KMS-11 (cell line): ENCODE results near the gene SPPL2B.
A peak's percentile ranks its signal among the peaks of the same experiment; 100 is the strongest.

Experiments used
- H2AFZ ChIP-seq: fragments of 200-600 bp; sonication (generic); 2 replicates; pipeline ENCODE4 v1.6.1; 2016; ENCODE audit warnings: antibody characterized with exemption, mixed run types, low read depth
- H3K27ac ChIP-seq: fragments of 200-600 bp; sonication (generic); 2 replicates; pipeline ENCODE4 v1.6.1; 2016; ENCODE audit warnings: mild to moderate bottlenecking, mixed run types
- H3K27me3 ChIP-seq: fragments of 200-600 bp; sonication (generic); 2 replicates; pipeline ENCODE4 v1.6.1; 2017; ENCODE audit warnings: mild to moderate bottlenecking, low read depth, mixed run types, moderate library complexity; ENCODE audit not compliant: insufficient read depth
- H3K36me3 ChIP-seq: fragments of 200-600 bp; sonication (generic); 2 replicates; pipeline ENCODE4 v1.6.1; 2017; ENCODE audit warnings: mild to moderate bottlenecking, mixed run types; ENCODE audit not compliant: insufficient read depth
- H3K4me1 ChIP-seq: fragments of 200-600 bp; sonication (generic); 2 replicates; pipeline ENCODE4 v1.6.1; 2016; ENCODE audit warnings: mild to moderate bottlenecking, low read depth, mixed run types; ENCODE audit not compliant: poor library complexity, severe bottlenecking
- H3K4me2 ChIP-seq: fragments of 200-600 bp; sonication (generic); 2 replicates; pipeline ENCODE4 v1.7.0; 2016; ENCODE audit warnings: mild to moderate bottlenecking, mixed run types
- H3K4me3 ChIP-seq: fragments of 200-600 bp; sonication (generic); IDR thresholded peaks from 2 replicates; pipeline ENCODE4 v1.6.1; 2017; ENCODE audit warnings: low read depth, low read length, mixed read lengths; ENCODE audit not compliant: insufficient read depth
- H3K79me2 ChIP-seq: fragments of 200-600 bp; sonication (generic); 2 replicates; pipeline ENCODE4 v1.6.1; 2016; ENCODE audit warnings: low read depth, mixed run types; ENCODE audit not compliant: insufficient read depth
- H3K9ac ChIP-seq: fragments of 200-600 bp; sonication (generic); 2 replicates; pipeline ENCODE4 v1.6.1; 2016; ENCODE audit warnings: mild to moderate bottlenecking, mixed run types
- H4K20me1 ChIP-seq: fragments of 200-600 bp; sonication (generic); 2 replicates; pipeline ENCODE4 v1.6.1; 2016; ENCODE audit warnings: mild to moderate bottlenecking, mixed run types; ENCODE audit not compliant: insufficient read depth
- CTCF ChIP-seq: fragments of 200-600 bp; sonication (generic); conservative IDR thresholded peaks from 2 replicates; pipeline ENCODE4 v1.6.1; 2017; ENCODE audit warnings: low read depth, mild to moderate bottlenecking, antibody characterized with exemption, low read length, moderate library complexity, mixed read lengths

SPPL2B gene

GRCh38 chr19:2324220-2324948, 4.1 kb upstream of the SPPL2B start:
- Histone ChIP-seq H2AFZ (no peak overlapping the region), H3K9ac (no peak overlapping the region), H3K36me3 (no peaks in the 10 kb centered on the region), H3K4me1 (peaks cover 16% of the 10 kb centered on the region), H3K79me2 (peaks cover 27% of the 10 kb centered on the region), H3K27ac (no peak overlapping the region), H3K27me3 (no peaks in the 10 kb centered on the region), H3K4me3 (no peak overlapping the region), H4K20me1 (no peaks in the 10 kb centered on the region), H3K4me2 (no peak overlapping the region)
- TF ChIP-seq CTCF: no peak

DNA sequence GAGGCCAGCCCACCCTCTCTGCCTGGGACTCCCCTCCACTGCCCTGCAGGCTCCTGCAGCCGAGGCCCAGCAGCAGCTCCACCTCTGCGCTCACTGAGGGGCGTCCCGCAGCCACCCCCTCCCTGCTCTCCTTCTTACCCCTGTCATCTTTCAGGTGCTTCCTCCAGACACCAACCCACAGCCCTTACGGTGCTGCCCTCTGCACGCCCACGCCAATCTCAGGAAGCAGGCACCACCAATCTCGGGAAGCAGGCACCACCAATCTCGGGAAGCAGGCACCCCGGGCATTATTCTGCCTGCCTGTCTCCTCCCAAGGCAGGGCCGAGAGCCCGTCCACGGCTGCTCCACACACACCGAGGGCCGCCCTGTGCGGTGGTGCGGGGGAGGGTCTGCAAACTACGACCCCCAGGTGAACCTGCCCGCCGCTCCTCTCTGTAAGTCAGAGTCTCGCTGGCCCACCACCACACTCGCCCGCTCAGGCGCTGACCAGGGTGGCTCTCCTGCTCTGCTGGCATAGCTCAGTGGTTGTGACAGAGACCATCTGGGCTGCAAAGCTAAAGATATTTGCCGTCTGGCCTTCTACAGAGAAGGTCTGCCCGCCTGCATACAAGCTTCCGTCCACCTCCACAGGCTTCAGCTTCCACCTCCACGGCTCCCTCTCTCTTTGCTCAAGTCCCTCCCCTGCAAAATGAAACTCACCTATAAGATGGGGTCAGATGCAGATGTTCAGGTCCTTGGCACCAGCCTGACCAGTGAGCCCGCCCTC, 3.0 kb upstream of the SPPL2B start:
- H3K4me3 ChIP-seq: no peak overlapping the region
- H3K27ac ChIP-seq: no peak overlapping the region
- no peak for TF ChIP-seq CTCF
- H4K20me1 ChIP-seq: no peaks in the 10 kb centered on the region
- no peak overlapping the region for H2AFZ ChIP-seq
- peaks cover 38% of the 10 kb centered on the region for H3K79me2 ChIP-seq
- H3K4me1 ChIP-seq: peaks cover 24% of the 10 kb centered on the region
- no peaks in the 10 kb centered on the region for H3K36me3 ChIP-seq
- no peak overlapping the region for H3K9ac ChIP-seq
- no peak overlapping the region for H3K4me2 ChIP-seq
- H3K27me3 ChIP-seq: no peaks in the 10 kb centered on the region

DNA sequence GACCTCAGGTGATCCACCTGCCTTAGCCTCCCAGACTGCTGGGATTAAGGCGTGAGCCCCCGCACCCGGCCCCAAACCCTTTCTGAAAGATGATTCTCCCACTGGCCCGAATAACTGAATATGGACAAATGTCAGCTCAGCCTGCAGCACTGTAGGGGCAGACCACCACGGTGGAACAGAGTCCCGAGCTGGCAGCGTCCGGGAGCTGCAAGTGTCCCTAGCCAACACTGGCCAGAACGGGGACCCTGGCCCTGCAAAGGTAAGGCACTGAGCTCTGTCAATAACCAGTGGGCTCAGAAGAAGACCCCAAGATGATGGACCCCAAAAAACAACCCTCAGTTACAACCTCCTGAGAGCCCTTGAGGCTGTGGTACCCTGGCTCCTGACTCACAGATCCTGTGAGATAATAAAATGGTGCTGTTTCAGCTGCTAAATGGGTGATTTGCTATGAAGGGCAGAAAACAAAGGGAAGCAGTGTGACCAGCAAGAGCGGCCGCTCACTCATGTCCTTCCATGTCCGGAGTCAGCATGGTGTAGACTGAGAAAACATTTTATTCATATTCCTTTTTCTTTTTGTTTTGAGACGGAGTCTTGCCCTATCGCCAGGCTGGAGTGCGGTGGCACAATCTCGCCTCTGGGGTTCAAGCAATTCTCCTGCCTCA, 1.7 kb upstream of the SPPL2B start:
- Histone ChIP-seq H3K27ac (no peak overlapping the region), H3K79me2 (peaks cover 46% of the 10 kb centered on the region)

More for the DNA sequence above, 1.7 kb upstream of the SPPL2B start:
- peak overlapping the region; percentile 96 for H3K4me2 ChIP-seq
- no peak overlapping the region for H3K4me3 ChIP-seq
- no peaks in the 10 kb centered on the region for H4K20me1 ChIP-seq
- H3K4me1 ChIP-seq: peaks cover 24% of the 10 kb centered on the region
- no peaks in the 10 kb centered on the region for H3K36me3 ChIP-seq
- H2AFZ ChIP-seq: no peak overlapping the region
- no peaks in the 10 kb centered on the region for H3K27me3 ChIP-seq
- no peak for TF ChIP-seq CTCF
- no peak overlapping the region for H3K9ac ChIP-seq
